Keratinocyte (primary cell): ENCODE measurements around the gene DUSP7.

Experiments used
- CTCF ChIP-seq, 3 experiments: IDR thresholded peaks in 1 of 3; conservative IDR thresholded peaks in 1 of 3; optimal IDR thresholded peaks in 1 of 3; 2 replicates in 2 of 3; 3 replicates in 1 of 3; pipeline versions ENCODE3 to v1.5.1; 2011; ENCODE audit warnings: low read length in 3 of 3, mild to moderate bottlenecking in 3 of 3, moderate library complexity in 2 of 3, control low read depth in 1 of 3, inconsistent platforms in 1 of 3; ENCODE audit not compliant: insufficient read depth in 2 of 3; ENCODE audit errors: extremely low read depth in 1 of 3
- EZH2 ChIP-seq: IDR thresholded peaks from one replicate; pipeline ENCODE4 v1.6.1; 2012; ENCODE audit warnings: inconsistent platforms, mild to moderate bottlenecking, low read length, moderate library complexity

- TF ChIP-seq CTCF (optimal IDR thresholded peaks at IDR 0.05 in 1 of 3, IDR thresholded peaks at IDR 0.05 in 1 of 3, conservative IDR thresholded peaks at IDR 0.05 in 1 of 3; ENCODE audit: extremely low read depth in 1 of 3, insufficient read depth in 2 of 3, low read length in 3 of 3) (no peak), EZH2 (no peak)
These were observed 11.3 kb downstream of the DUSP7 start for GRCh38 chr3:52044869-52045619.
